K562 (cell line): Measurements from ENCODE around the gene HEMK1. TPM values are rescaled to one million over a fixed set of nuclear protein-coding genes. Genes with fewer than 3 reads are reported as not detected.

Experiments used
- ATAC-seq: fragments of 200-7000 bp; cut with Tn5 transposase; 3 replicates; pipeline ENCODE4 v1.9.1; 2020; ENCODE audit warnings: moderate library complexity
- BruUV-seq: library from RNA; stranded (reverse); fragments of 400-500 nt; replicated peaks from 2 replicates; lab custom pipeline; 2021; lab: Mats Ljungman, UMichigan
- CTCF ChIA-PET: fragments of 300-600 bp; formaldehyde crosslinking; extraction: SDS; loops from one replicate; lab custom pipeline; 2021; ENCODE audit warnings: low intra/inter-chr PET ratio; lab: Yijun Ruan, JAX
- POLR2A ChIA-PET: fragments of 300-600, 350-650 bp; sonication (Branson Sonifier 250); formaldehyde crosslinking; extraction: SDS; loops from one replicate; lab custom pipeline; 2021; ENCODE audit warnings: antibody characterized with exemption, inconsistent platforms; lab: Yijun Ruan, JAX
- DNase-seq, 4 experiments: peaks; one replicate each; pipeline versions ENCODE4 v3.0.0 to v3.0.0-alpha.2; 2011 to 2018; ENCODE audit warnings: low spot score in 3 of 4, mixed read lengths in 3 of 4; ENCODE audit errors: extremely low read depth in 1 of 4
- FAIRE-seq: peaks from 2 replicates; lab custom pipeline; 2011; peaks lifted over from hg19 to GRCh38; lab: Jason Lieb, UNC
- H2AFZ ChIP-seq: 2 replicates; pipeline ENCODE4 v1.6.0; 2011; ENCODE audit warnings: low read depth, low read length, control low read depth, inconsistent platforms
- H3K27ac ChIP-seq: fragments of 200-600 bp; 3 replicates; pipeline ENCODE4 v1.8.0; 2011; ENCODE audit warnings: low read depth, mild to moderate bottlenecking, control low read depth, inconsistent platforms, low read length, moderate library complexity, mixed read lengths; ENCODE audit errors: extremely low read depth
- H3K27me3 ChIP-seq, 2 experiments: fragments of 300-600 bp in 1 of 2; 2 replicates in 1 of 2; 3 replicates in 1 of 2; pipeline versions ENCODE4 v1.6.0 to v1.8.0; 2011; ENCODE audit warnings: inconsistent platforms in 2 of 2, low read length in 2 of 2, mild to moderate bottlenecking in 1 of 2, mixed read lengths in 1 of 2, moderate library complexity in 1 of 2; ENCODE audit not compliant: control insufficient read depth in 2 of 2, insufficient read depth in 2 of 2
- H3K36me3 ChIP-seq: fragments of 300-600 bp; 3 replicates; pipeline ENCODE4 v1.8.0; 2011; ENCODE audit warnings: mild to moderate bottlenecking, low read length, inconsistent platforms; ENCODE audit not compliant: control insufficient read depth, insufficient read depth
- H3K4me1 ChIP-seq, 2 experiments: fragments of 200-600 bp in 1 of 2; replicated peaks in 1 of 2; 2 replicates in 1 of 2; 3 replicates in 1 of 2; pipeline versions ENCODE4 v1.5.1 to v1.8.0; 2011; ENCODE audit warnings: inconsistent platforms in 2 of 2, low read length in 2 of 2, mild to moderate bottlenecking in 1 of 2, mixed read lengths in 1 of 2, moderate library complexity in 1 of 2; ENCODE audit not compliant: control insufficient read depth in 2 of 2, insufficient read depth in 2 of 2
- H3K4me2 ChIP-seq: 2 replicates; pipeline ENCODE4 v1.6.1; 2011; ENCODE audit warnings: low read length, control low read depth, inconsistent platforms, mixed read lengths; ENCODE audit not compliant: insufficient read depth
- H3K4me3 ChIP-seq: fragments of 200-600 bp; sonication (generic), shearing (Covaris generic); 2 replicates; pipeline ENCODE4 v1.5.1; 2016; ENCODE audit warnings: control low read depth, inconsistent platforms
- H3K79me2 ChIP-seq: fragments of 200-600 bp; 3 replicates; pipeline ENCODE4 v1.8.0; 2011; ENCODE audit warnings: low read length, inconsistent platforms; ENCODE audit not compliant: control insufficient read depth, insufficient read depth
- H3K9ac ChIP-seq, 2 experiments: 2 replicates each; pipeline versions ENCODE4 v1.6.0 to v1.6.1; 2011; ENCODE audit warnings: low read depth in 2 of 2, low read length in 2 of 2, control low read depth in 1 of 2, inconsistent platforms in 1 of 2, mild to moderate bottlenecking in 1 of 2, mixed read lengths in 1 of 2; ENCODE audit not compliant: insufficient read depth in 1 of 2
- H3K9me1 ChIP-seq: one replicate; pipeline ENCODE4 v1.6.0; 2011; ENCODE audit warnings: inconsistent platforms, mild to moderate bottlenecking, low read length, moderate library complexity; ENCODE audit not compliant: control insufficient read depth, insufficient read depth
- H3K9me3 ChIP-seq: replicated peaks from 2 replicates; pipeline ENCODE4 v1.5.1; 2011; ENCODE audit warnings: low read depth, low read length, inconsistent platforms; ENCODE audit not compliant: control insufficient read depth, insufficient read depth
- H4K20me1 ChIP-seq: replicated peaks from 2 replicates; pipeline ENCODE4 v1.6.1; 2011; ENCODE audit warnings: low read length, inconsistent platforms, mixed read lengths; ENCODE audit not compliant: control insufficient read depth, insufficient read depth
- CLOCK ChIP-seq: fragments of 250-450 bp; sonication (Bioruptor Pico); IDR thresholded peaks from 2 replicates; pipeline ENCODE4 v1.4.0; 2020; ENCODE audit warnings: mild to moderate bottlenecking, moderate library complexity, borderline replicate concordance
- MED1 ChIP-seq: sonication (generic); formaldehyde crosslinking; IDR thresholded peaks from 2 replicates; pipeline ENCODE4 v1.8.1; 2023; ENCODE audit warnings: missing genetic modification reagents, borderline replicate concordance
- POLR3A ChIP-seq: IDR thresholded peaks from 2 replicates; pipeline ENCODE4 v1.6.1; 2011; ENCODE audit warnings: borderline replicate concordance, mild to moderate bottlenecking, moderate library complexity; ENCODE audit not compliant: insufficient read length, insufficient read depth; ENCODE audit errors: extremely low read depth
- TCF15 ChIP-seq: fragments of 250-450 bp; sonication (Bioruptor Pico); IDR thresholded peaks from 2 replicates; pipeline ENCODE4 v1.8.0; 2022; ENCODE audit warnings: moderate library complexity, mild to moderate bottlenecking, inconsistent platforms
- WGBS: fragments of 100-300 bp; shearing (Covaris generic); methylation state at CpG from one replicate; pipeline ENCODE4 v1.1.6; 2016; ENCODE audit warnings: low coverage, mixed read lengths; ENCODE audit not compliant: insufficient coverage; ENCODE audit errors: missing lambda C conversion rate; 5-methylcytosine and 5-hydroxymethylcytosine counted together
- in situ Hi-C: fragments of 300-500 bp; cut with MboI; formaldehyde crosslinking; loops from 4 replicates; pipeline ENCODE4 v1.15.0; 2018; ENCODE audit warnings: inconsistent platforms, mixed read lengths
- intact Hi-C: fragments of 100-400 bp; cut with micrococcal nuclease; formaldehyde crosslinking; loops from 2 replicates; pipeline ENCODE4 v1.14.2; 2022
- polyA plus RNA-seq, 8 experiments: library from polyadenylated mRNA; depleted of rRNA in 4 of 8; stranded (reverse) in 5 of 8; unstranded in 3 of 8; fragments of >200 nt; fragmentation: Nextera tagmentation in 2 of 8; fragmentation: Illumina TruSeq in 1 of 8; extraction: Ambion mirVana in 2 of 8; extraction: Trizol in 1 of 8; gene quantifications; 2 replicates each; pipeline versions ENCODE4 v1.2.1 to v1.2.3, GENCODE V29; 2011 to 2014; ENCODE audit warnings: inconsistent platforms in 1 of 8, missing spikeins in 1 of 8
- total RNA-seq, 7 experiments: library from RNA; depleted of rRNA in 6 of 7; stranded (reverse); fragments of >200 nt in 6 of 7; fragmentation: Illumina TruSeq in 2 of 7; extraction: Trizol in 2 of 7; gene quantifications; 2 replicates each; pipeline versions ENCODE4 v1.2.1 to v1.2.3, GENCODE V29; 2011 to 2021; ENCODE audit warnings: low replicate concordance in 1 of 7
- TF ChIP-seq, protein P1 (sequence below), 2 experiments: fragments of 450-650 bp; formaldehyde crosslinking in 1 of 2; IDR thresholded peaks; 2 replicates each; pipeline versions ENCODE4 v1.4.0 to v1.6.1; 2014 to 2020; ENCODE audit warnings: mild to moderate bottlenecking in 2 of 2, borderline replicate concordance in 1 of 2, low read depth in 1 of 2
- TF ChIP-seq, protein P2 (sequence below): fragments of 450-650 bp; IDR thresholded peaks from 2 replicates; pipeline ENCODE4 v1.6.1; 2016; ENCODE audit warnings: antibody characterized with exemption

HEMK1 gene
- total and polyA plus RNA-seq, 9 of the 15 experiments (the other 6 are each of a cell fraction or from before 2014, with no cell fraction given): 2.0 to 16.8 (median 11.4) TPM

DNA sequence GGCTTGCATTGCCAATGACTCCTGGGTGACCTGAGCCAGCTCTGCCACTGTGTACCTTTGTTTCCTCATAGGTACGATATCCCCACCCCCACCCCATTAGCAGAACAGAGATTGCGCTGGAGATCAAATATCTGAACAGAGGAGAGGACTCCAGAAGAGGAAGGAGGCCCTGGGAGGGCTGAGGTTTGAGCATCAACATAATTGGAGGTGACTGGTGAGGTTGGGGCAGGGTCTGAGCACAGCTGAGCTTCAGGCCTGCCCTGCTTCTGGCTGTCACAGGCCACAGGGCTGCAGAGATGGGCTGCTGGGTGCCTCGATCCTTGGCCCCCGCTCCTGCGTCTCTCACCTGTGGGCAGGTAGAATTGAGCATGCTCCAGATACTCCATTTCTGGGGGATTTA is 44.6 kb upstream of the HEMK1 start:
- no peak overlapping the region for H2AFZ ChIP-seq
- H3K9ac ChIP-seq: no peak overlapping the region; a peak in 1 of 4 replicates
- peaks cover 0 to 19% of the 10 kb centered on the region in 2 experiments; a peak in 3 of 5 replicates for H3K4me1 ChIP-seq
- H3K79me2 ChIP-seq: no peaks in the 10 kb centered on the region
- H3K9me3 ChIP-seq: no peaks in the 10 kb centered on the region
- H3K4me3 ChIP-seq: no peak overlapping the region
- DNase-seq (no peak), FAIRE-seq (no peak), ATAC-seq (no peak)
- H3K4me2 ChIP-seq: no peak overlapping the region
- no TSS peak for BruUV-seq
- POLR2A ChIA-PET: no interaction called here
- no peaks in the 10 kb centered on the region for H3K9me1 ChIP-seq
- no peaks in the 10 kb centered on the region for H3K36me3 ChIP-seq
- CTCF ChIA-PET: no interaction called here
- in situ Hi-C loops (no loop called here), intact Hi-C loops (no loop called here)
- 66% methylated on average over 4 of the region's 5 CpGs for WGBS
- no peak overlapping the region for H3K27ac ChIP-seq
- no peaks in the 10 kb centered on the region for H3K27me3 ChIP-seq
- no peaks in the 10 kb centered on the region for H4K20me1 ChIP-seq
- TF ChIP-seq MED1 (CRISPR knock-in tag): no peak
- TF ChIP-seq POLR3A: no peak
- TF ChIP-seq, protein P1, sequence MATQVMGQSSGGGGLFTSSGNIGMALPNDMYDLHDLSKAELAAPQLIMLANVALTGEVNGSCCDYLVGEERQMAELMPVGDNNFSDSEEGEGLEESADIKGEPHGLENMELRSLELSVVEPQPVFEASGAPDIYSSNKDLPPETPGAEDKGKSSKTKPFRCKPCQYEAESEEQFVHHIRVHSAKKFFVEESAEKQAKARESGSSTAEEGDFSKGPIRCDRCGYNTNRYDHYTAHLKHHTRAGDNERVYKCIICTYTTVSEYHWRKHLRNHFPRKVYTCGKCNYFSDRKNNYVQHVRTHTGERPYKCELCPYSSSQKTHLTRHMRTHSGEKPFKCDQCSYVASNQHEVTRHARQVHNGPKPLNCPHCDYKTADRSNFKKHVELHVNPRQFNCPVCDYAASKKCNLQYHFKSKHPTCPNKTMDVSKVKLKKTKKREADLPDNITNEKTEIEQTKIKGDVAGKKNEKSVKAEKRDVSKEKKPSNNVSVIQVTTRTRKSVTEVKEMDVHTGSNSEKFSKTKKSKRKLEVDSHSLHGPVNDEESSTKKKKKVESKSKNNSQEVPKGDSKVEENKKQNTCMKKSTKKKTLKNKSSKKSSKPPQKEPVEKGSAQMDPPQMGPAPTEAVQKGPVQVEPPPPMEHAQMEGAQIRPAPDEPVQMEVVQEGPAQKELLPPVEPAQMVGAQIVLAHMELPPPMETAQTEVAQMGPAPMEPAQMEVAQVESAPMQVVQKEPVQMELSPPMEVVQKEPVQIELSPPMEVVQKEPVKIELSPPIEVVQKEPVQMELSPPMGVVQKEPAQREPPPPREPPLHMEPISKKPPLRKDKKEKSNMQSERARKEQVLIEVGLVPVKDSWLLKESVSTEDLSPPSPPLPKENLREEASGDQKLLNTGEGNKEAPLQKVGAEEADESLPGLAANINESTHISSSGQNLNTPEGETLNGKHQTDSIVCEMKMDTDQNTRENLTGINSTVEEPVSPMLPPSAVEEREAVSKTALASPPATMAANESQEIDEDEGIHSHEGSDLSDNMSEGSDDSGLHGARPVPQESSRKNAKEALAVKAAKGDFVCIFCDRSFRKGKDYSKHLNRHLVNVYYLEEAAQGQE (IDR thresholded peaks at IDR 0.05; ENCODE audit: borderline replicate concordance): no peak
- TF ChIP-seq, protein P1 (CRISPR knock-in tag; IDR thresholded peaks at IDR 0.05; ENCODE audit: low read depth): no peak
- no peak for TF ChIP-seq CLOCK
- TF ChIP-seq, protein P2, sequence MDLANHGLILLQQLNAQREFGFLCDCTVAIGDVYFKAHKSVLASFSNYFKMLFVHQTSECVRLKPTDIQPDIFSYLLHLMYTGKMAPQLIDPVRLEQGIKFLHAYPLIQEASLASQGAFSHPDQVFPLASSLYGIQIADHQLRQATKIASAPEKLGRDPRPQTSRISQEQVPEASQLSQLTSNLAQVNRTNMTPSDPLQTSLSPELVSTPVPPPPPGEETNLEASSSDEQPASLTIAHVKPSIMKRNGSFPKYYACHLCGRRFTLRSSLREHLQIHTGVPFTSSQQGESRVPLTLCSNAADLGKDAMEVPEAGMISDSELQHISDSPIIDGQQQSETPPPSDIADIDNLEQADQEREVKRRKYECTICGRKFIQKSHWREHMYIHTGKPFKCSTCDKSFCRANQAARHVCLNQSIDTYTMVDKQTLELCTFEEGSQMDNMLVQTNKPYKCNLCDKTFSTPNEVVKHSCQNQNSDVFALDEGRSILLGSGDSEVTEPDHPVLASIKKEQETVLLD: no peak
- TF ChIP-seq TCF15: no peak
